ENCODE results near the gene SKA1. TPM values are rescaled to one million over a fixed set of nuclear protein-coding genes. Genes with fewer than 3 reads are reported as not detected.

SKA1 gene
- polyA plus RNA-seq, 2 of the 4 experiments (the other 2 are of a cell fraction), result 12.5 to 24.3 TPM

DNA sequence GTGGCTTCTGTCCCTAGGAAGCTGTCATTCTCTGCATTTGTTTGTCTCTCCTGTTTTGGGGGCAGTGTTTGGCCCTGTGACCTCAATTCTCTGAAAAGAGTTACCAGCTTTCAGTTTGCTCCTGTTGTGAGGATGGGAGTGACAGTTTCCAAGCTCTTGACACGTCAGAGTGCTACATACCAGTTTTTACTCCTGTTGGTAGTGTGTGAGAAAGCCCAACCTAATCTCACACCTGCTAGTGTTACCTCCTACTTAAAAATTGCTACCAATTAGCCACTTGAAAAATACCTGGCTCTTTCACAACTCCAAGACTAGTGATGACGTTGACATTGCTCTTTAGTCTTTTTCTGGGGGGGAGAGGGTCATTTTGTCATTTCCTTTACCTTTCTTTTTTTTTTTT is 14.1 kb downstream of the SKA1 start:
- no peak for TF ChIP-seq JUNB (IDR thresholded peaks at IDR 0.05)
- no peak for TF ChIP-seq JUN (IDR thresholded peaks at IDR 0.05)
- TF ChIP-seq BCL3 (IDR thresholded peaks at IDR 0.05), result no peak
- no peak for TF ChIP-seq KDM1A (IDR thresholded peaks at IDR 0.05; ENCODE audit: low read depth)
- TF ChIP-seq TFCP2L1 (CRISPR knock-in tag; IDR thresholded peaks at IDR 0.05), result no peak
- TF ChIP-seq CBX8 (IDR thresholded peaks at IDR 0.05), result no peak
- Histone ChIP-seq H3K4me3 (no peak overlapping the region), H3K27ac (no peak overlapping the region), H3K9me3 (no peaks in the 10 kb centered on the region), H3K4me1 (no peaks in the 10 kb centered on the region), H3K4me2 (no peak overlapping the region)
- DNase-seq (ENCODE audit: low read depth in 1 of 2, low spot score in 1 of 2), result no peak
- ChIA-PET CTCF (interaction anchor here (0.6 kb wide), 1 partner anchor 65 kb away, joined by 3 read pairs; no protein-coding TSS in a partner anchor), POLR2A (no interaction called here)
- 98% methylated on average over 2 of the region's 2 CpGs for WGBS (ENCODE audit: missing lambda C conversion rate)
- ATAC-seq, result no peak
- no peak for FAIRE-seq

GRCh38 chr18:50393802-50394201 is 19.0 kb downstream of the SKA1 start:
- CTCF ChIA-PET, result no interaction called here
- no peaks in the 10 kb centered on the region for H3K9me3 ChIP-seq
- no peak overlapping the region for H3K4me3 ChIP-seq
- H3K27ac ChIP-seq, result no peak overlapping the region
- FAIRE-seq (no peak), ATAC-seq (no peak), DNase-seq (ENCODE audit: low read depth in 1 of 2, low spot score in 1 of 2) (no peak)
- H3K4me2 ChIP-seq, result no peak overlapping the region
- 84% methylated on average over 3 of the region's 3 CpGs for WGBS (ENCODE audit: missing lambda C conversion rate)
- H3K4me1 ChIP-seq, result no peaks in the 10 kb centered on the region
- POLR2A ChIA-PET, result no interaction called here
- TF ChIP-seq, protein P1, sequence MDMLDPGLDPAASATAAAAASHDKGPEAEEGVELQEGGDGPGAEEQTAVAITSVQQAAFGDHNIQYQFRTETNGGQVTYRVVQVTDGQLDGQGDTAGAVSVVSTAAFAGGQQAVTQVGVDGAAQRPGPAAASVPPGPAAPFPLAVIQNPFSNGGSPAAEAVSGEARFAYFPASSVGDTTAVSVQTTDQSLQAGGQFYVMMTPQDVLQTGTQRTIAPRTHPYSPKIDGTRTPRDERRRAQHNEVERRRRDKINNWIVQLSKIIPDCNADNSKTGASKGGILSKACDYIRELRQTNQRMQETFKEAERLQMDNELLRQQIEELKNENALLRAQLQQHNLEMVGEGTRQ (IDR thresholded peaks at IDR 0.05), result no peak
- TF ChIP-seq HOXA7 (CRISPR knock-in tag; IDR thresholded peaks at IDR 0.05), result no peak
- no peak for TF ChIP-seq RCOR1 (IDR thresholded peaks at IDR 0.05; ENCODE audit: low read depth, low read length)
- no peak for TF ChIP-seq KDM1A (IDR thresholded peaks at IDR 0.05; ENCODE audit: low read depth)
- TF ChIP-seq NR3C1 (IDR thresholded peaks at IDR 0.05), result no peak
- no peak for TF ChIP-seq PHF8 (IDR thresholded peaks at IDR 0.05; ENCODE audit: borderline replicate concordance, low read depth)

DNA sequence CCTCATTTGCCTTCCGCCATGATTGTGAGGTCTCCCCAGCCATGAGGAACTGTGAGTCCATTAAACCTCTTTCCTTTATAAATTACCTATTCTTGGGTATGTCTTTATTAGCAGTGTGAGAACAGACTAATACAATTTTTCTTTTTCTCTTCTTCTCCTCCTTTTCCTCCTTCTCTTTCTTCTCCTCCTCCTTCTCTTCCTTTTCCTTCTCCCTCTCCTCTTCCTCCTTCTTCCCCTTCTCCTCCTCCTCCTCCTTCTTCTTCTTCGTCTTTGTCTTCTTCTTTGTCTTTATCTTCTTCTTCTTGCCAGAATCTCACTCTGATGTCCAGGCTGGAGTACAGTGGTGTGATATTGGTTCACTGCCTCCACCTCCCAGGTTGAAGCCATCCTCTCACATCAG is 20.2 kb downstream of the SKA1 start:
- ChIA-PET CTCF (no interaction called here), POLR2A (no interaction called here)
- no peak overlapping the region for H3K27ac ChIP-seq
- no peak for FAIRE-seq
- no peak for DNase-seq (ENCODE audit: low read depth in 1 of 2, low spot score in 1 of 2)
- no peak for ATAC-seq
- 67% methylated on average over 2 of the region's 2 CpGs for WGBS (ENCODE audit: missing lambda C conversion rate)
- H3K4me1 ChIP-seq, result no peaks in the 10 kb centered on the region
- no peaks in the 10 kb centered on the region for H3K9me3 ChIP-seq
- no peak overlapping the region for H3K4me2 ChIP-seq
- TF ChIP-seq RNF2 (IDR thresholded peaks at IDR 0.05; ENCODE audit: borderline replicate concordance, low read depth) (no peak), CBX8 (IDR thresholded peaks at IDR 0.05) (no peak), ATOH8 (CRISPR knock-in tag; IDR thresholded peaks at IDR 0.05; ENCODE audit: low read depth) (no peak), BHLHE40 (IDR thresholded peaks at IDR 0.05; ENCODE audit: low read depth, low read length) (no peak), CHD2 (IDR thresholded peaks at IDR 0.05; ENCODE audit: low read length, partially characterized antibody) (no peak), MAX (IDR thresholded peaks at IDR 0.05) (no peak), ZC3H11A (IDR thresholded peaks at IDR 0.05) (no peak), CEBPB (IDR thresholded peaks at IDR 0.05) (no peak), HOXA7 (CRISPR knock-in tag; IDR thresholded peaks at IDR 0.05) (no peak), HOXB13 (CRISPR knock-in tag; IDR thresholded peaks at IDR 0.05; ENCODE audit: low read depth) (no peak), NFE2L2 (conservative IDR thresholded peaks at IDR 0.05; ENCODE audit: low read length) (no peak), TP53 (CRISPR knock-in tag; IDR thresholded peaks at IDR 0.05) (no peak), ESRRA (IDR thresholded peaks at IDR 0.05; ENCODE audit: borderline replicate concordance, low read length) (no peak)
- H3K4me3 ChIP-seq, result no peak overlapping the region
